HG03571 (cell line): ENCODE measurements around the gene ERI3.

Experiments
- ATAC-seq: cut with Tn5 transposase; IDR thresholded peaks from one replicate; pipeline ENCODE4 v1.9.1; 2021; ENCODE audit not compliant: unreplicated experiment

Gene ERI3

DNA sequence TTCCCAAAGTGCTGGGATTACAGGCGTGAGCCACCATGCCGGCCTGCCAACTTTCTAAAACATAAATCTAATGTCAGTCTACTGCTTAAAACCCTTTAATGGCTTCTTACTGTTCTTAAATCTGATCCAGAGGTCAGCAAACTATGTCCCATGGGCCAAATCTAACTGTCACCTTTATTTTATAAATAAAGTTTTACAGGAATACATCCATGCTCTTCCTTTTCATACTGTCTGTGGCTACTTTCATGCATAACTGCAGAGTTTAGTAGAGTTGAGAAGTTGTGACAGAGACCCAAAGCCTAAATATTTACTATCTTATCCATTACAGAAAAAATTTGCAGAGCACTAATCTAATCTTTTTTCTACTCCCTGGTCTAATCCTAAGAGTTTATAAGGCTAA lies 3.8 kb downstream of the ERI3 start:
- ATAC-seq = no peak

GRCh38 chr1:44348061-44348485 lies 7.0 kb downstream of the ERI3 start:
- ATAC-seq = no peak

GRCh38 chr1:44347280-44347679 lies 7.8 kb downstream of the ERI3 start:
- no peak for ATAC-seq

DNA sequence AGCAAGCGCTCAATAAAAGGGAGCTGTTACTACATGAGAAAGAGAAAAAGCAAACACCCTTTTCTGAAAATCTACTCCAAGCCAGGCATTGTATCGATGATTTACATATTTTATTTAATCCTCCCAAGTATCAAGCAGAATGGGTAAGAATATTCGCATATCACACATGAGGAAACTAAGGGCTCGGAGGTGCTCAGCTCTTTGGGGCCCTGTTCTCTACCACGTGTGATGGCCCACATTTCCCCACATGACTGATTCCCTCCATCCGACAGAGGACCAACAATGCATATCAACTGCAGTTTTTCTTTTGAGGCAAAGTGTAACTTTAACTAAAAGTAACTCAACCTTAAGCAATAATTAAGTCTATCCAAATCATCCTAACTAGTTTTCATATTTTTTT lies 8.2 kb downstream of the ERI3 start:
- no peak for ATAC-seq

DNA sequence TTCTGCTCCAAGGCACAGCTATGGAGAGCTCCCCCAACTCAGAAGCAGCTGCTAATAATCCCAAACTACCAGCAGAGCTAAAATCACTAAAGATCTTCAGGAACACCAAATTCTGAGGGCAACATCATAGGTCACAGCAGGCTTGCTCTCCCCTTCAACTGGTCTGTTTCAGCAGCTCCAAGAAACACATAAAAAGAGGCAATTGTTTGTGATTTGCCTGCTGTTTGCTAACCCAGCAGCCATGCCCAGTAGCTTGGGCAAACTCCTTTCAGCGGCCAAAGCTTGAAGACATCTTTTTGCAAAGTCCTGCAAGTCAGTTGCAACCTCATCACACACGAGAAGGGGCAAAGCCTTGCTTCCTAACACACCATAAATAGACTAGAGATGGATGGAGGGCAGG lies 8.9 kb downstream of the ERI3 start:
- ATAC-seq = no peak

DNA sequence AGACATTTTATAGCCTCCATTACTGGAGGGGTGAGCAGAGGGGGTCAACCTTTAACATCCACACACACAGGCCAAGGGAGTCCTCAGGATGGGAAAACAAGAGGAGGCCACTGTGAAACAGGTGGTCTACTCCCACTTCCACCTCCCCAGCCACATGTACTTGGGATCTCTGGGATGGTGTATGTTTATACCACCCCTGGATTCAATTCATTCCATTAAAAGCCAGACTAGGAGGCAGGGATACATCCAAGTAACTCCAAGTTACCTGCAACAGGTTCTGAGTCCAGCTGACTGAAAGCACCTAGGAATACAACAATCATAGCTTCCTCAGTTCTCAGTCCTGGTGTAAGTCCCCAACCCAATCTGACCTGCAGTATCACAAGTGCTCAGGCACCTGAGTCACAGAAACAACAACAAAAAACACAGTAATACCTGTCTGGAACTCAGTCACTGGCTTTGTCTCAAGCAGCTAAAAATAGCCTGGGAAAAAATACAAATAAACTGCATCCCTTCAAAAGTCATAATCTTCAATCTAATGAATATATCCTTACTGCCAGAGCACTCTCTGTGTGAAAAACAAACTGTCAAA lies 9.8 kb downstream of the ERI3 start:
- no peak for ATAC-seq

- no peak for ATAC-seq
Observed at GRCh38 chr1:44339731-44340130, 15.3 kb downstream of the ERI3 start.

DNA sequence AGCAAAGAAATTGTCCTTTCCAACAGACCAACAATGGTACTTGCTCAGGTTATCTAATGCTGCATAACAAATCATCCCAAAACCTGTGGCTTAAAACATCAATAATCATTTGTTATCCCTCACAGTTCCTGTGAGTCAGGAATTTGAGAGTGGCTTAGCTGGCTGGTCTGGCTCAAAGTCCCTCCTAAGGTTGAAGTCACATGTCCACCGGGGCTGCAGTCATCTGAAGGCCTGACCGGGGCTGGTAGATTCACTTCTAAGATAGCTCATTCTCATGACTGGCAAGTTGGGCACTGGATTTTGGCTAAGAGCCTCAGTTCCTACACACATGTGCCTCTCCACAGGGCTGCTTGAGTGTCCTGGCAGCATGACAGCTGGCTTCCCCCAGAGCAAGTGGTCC lies 16.9 kb downstream of the ERI3 start:
- ATAC-seq = no peak

DNA sequence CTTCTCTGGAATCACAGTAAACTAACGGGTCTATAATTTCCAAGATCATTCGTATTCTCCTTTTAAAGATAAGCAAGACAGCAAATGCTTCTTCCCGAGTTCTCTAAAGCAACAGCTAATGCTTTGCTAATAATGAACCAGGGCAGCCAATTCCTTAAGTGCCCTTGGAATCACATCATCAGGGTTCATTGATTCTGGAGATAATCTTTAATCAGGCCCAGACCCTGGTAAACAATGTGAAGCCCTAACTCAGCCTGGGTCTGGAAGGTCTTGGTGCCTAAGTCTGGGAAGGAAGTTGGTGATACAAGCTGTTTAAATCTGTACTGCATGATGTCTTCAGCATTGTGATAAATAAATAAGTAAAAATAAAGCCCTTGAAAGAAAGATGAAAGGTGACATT lies 18.4 kb downstream of the ERI3 start:
- ATAC-seq = no peak

DNA sequence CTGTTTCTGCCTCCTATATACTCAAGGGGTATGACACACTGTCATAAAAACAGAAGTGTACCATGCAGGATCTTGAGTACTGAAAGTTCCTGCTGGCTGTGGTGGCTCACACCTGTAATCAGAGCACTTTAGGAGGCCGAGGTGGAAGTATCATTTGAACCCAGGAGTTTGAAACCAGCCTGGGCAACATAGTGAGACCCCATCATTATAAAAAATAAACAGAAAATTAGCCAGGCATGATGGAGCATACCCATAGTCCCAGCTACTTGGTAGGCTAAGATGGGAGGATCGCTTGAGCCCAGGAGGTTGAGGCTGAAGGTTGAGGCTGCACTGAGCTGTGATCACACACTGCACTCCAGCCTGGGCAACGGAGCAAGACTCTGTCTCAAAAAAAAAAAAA lies 20.1 kb downstream of the ERI3 start:
- no peak for ATAC-seq

DNA sequence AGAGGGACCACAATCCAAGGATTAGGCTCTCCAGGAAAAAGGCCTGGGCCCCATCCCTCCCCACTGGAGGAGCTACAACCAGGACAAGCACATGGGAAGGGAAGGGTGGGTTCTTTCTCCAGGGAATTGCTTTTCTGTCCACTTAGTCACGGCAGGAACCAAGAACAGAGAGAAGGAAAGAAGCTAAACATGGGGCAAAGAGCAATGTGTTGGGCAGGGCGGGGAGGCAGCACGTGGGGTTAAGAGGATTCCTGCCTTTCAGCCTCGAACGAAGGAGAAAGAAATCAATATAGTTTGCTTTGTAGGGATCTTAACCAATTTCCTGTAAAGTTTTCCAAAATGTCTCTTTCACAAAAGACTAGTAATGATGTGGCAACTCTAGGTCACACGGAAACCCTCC lies 21.7 kb downstream of the ERI3 start:
- ATAC-seq = no peak

- no peak for ATAC-seq
Observed at GRCh38 chr1:44332505-44332904, 22.6 kb downstream of the ERI3 start.

GRCh38 chr1:44330935-44331334 lies 24.1 kb downstream of the ERI3 start:
- ATAC-seq = no peak

DNA sequence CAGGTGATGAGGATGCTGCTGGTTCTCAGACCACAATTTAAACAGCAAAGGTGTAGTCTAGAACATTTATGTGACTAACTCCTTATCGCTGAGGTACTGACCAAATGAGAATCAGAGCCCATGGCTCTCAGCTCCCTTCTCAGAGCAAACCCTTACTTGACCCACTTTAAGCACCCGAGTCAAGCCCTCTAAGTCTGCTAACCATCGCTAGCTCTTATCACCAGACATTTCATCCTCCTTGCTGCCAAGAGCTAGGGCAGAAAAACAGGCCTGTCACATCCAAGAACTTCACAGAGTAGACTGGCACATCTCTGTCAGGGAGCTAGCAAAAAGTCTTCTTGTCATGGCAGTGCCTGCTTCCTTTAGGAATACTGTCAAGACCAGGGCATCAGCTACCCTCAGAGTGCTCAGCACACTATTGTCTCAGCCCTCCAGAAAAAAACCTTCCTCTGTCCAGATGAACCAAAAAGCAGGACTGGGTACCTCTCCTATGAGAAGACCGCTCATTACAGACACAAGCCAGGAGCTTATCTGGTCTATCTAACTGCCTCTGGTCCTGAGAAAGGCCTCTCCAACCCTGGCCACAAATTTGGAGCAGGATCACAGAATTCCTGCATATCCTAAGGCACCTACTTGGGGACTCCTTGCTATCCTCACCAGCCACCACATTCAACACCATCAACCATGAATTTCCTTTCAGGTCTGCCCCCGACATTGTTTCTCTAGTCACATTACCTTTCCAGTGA lies 26.2 kb downstream of the ERI3 start:
- ATAC-seq = no peak

DNA sequence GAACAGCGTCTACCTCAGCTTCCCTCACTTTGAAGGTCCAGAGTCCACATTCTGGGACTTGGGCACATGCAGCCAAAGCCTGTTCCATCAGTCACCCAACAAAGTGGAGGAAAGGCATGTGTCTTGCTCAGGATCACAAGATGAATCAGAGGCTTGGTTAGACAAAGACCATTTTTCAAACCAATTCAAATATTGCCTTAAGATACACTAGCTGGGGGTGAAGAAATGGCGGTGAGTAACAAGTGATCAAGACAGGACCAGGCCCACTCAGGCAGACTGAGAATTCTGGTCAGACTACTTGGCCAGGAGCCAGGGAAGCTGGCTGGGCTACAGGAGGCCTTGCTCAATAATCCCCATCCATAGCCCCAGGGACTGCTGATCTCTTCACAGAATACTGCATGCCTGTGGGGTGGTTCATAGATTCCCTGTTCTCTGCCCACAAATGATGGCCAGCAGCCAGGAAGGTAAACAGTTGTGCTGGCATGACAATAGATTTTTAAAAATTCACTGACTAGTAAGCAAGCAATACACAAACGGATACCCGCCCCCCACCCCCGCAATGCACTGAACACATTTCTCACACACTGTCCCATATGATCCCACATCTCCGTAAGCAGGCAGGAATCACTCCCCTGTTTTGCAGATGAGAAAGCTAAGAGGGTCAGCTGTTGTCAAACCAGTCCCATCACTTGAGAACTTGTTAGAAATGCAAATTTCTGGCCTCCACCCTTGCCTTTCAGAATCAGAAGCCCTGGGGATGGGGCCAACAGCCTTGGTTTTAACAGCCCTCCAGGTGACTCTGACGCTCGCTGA lies 27.2 kb downstream of the ERI3 start:
- no peak for ATAC-seq

- no peak for ATAC-seq
Observed at GRCh38 chr1:44326821-44327465, 28.1 kb downstream of the ERI3 start.

- ATAC-seq = no peak
Observed at GRCh38 chr1:44326024-44326701, 28.9 kb downstream of the ERI3 start.

- ATAC-seq = no peak
Observed at GRCh38 chr1:44323947-44324346, 31.1 kb downstream of the ERI3 start.

DNA sequence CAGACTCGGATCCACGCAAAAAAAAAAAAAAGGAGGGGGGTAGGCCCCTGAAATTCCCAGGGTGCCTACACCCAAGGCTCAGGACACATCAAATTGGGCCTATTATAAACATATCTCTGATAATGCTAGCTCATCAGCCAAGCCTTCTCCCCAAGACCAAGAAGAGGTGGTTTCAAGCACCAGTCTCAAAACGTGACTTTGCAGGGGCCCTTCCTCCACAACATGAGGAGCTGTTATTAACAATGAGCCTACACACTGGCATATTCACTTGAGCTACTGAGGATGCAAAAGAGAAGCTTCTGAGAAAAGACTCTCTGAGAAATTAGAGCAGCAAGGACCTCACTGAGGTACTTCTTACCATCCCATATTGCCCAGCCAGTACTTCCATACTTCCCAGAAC lies 32.7 kb downstream of the ERI3 start:
- no peak for ATAC-seq

DNA sequence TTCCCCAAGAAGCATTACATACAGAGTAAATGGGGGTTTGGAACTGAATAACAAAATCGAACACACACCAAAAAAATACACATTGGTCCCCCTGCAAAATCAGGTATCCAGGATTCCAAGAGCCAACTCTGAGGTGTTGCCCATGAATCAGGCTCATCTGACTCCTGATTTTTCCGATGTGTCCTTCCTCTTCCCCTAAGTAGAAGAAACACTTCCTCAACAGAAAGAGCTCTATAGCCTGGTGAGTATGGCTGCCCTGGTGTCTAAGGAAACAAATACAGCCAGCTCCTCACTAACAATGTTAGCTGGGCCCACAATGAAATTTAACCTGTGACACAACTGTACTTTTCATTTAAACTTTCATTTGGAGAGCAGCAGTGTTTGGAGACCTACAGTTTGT lies 33.6 kb downstream of the ERI3 start:
- ATAC-seq = no peak
